Epithelial cell of proximal tubule (primary cell): ENCODE results near the gene NUP210. TPM values are rescaled to one million over a fixed set of nuclear protein-coding genes. Genes with fewer than 3 reads are reported as not detected.
"Not testable (repeated sequence)": the region's sequence is repeated elsewhere in the genome, so short reads cannot be mapped to it uniquely, and the experiment has no call there.

ENCODE experiments used
- DNase-seq: peaks from one replicate; pipeline ENCODE4 v3.0.0-alpha.2; 2011; ENCODE audit warnings: low read depth
- H3K4me3 ChIP-seq: 2 replicates; pipeline ENCODE4 v1.5.1; 2011; ENCODE audit warnings: low read depth, mild to moderate bottlenecking, low read length
- CTCF ChIP-seq: conservative IDR thresholded peaks from 2 replicates; pipeline ENCODE4 v1.5.1; 2012; ENCODE audit warnings: low read depth, mild to moderate bottlenecking, low read length
- total RNA-seq: library from RNA; depleted of rRNA; stranded (reverse); fragments of >200 nt; gene quantifications from 2 replicates; pipeline ENCODE4 v1.2.3, GENCODE V29; 2015

The NUP210 gene
- total RNA-seq, 1 donor from 2014 or later, result 40.1 TPM

GRCh38 chr3:13379201-13379830 is 40.8 kb downstream of the NUP210 start:
- no peak overlapping the region for H3K4me3 ChIP-seq
- no peak for DNase-seq
- TF ChIP-seq CTCF, result no peak

- no peak overlapping the region for H3K4me3 ChIP-seq
- DNase-seq, result no peak
- no peak for TF ChIP-seq CTCF
Measured at GRCh38 chr3:13378155-13378554, 42.0 kb downstream of the NUP210 start.

- not testable (repeated sequence) for H3K4me3 ChIP-seq, DNase-seq
Measured at GRCh38 chr3:13377741-13378140, 42.4 kb downstream of the NUP210 start.

- TF ChIP-seq CTCF, result no peak
- DNase-seq, result no peak
- no peak overlapping the region for H3K4me3 ChIP-seq
Measured at GRCh38 chr3:13377021-13377420, 43.1 kb downstream of the NUP210 start.

GRCh38 chr3:13376091-13376490 is 44.0 kb downstream of the NUP210 start:
- no peak for TF ChIP-seq CTCF

GRCh38 chr3:13375464-13375863 is 44.7 kb downstream of the NUP210 start:
- H3K4me3 ChIP-seq, result no peak overlapping the region
- no peak for DNase-seq
- TF ChIP-seq CTCF, result no peak

More at GRCh38 chr3:13376091-13376490, 44.0 kb downstream of the NUP210 start:
- H3K4me3 ChIP-seq, result no peak overlapping the region
- no peak for DNase-seq

- H3K4me3 ChIP-seq, result no peak overlapping the region
- TF ChIP-seq CTCF, result no peak
Measured at GRCh38 chr3:13373975-13374586, 46.0 kb downstream of the NUP210 start.

More at GRCh38 chr3:13373975-13374586, 46.0 kb downstream of the NUP210 start:
- DNase-seq, result no peak
